Stimulated activated CD8-positive, alpha-beta memory T cell treated with anti-CD3 and anti-CD28 coated beads, Interleukin-7, amount 100 ng/mL, for 48 hours (primary cell): ENCODE data around the gene ADM.

ENCODE experiments used
- DNase-seq, 2 donors: peaks; one replicate each; pipeline ENCODE4 v3.0.0-alpha.2; 2020; ENCODE audit warnings: low read depth in 1 of 2; ENCODE audit errors: extremely low read depth in 1 of 2

The ADM gene

GRCh38 chr11:10308201-10308954 lies 3.5 kb downstream of the ADM start:
- no peak for DNase-seq

- DNase-seq = no peak
These were observed 4.6 kb downstream of the ADM start for GRCh38 chr11:10309163-10310093.

- no peak for DNase-seq
These were observed 5.5 kb downstream of the ADM start for GRCh38 chr11:10310301-10310841.

- DNase-seq = no peak
These were observed 6.9 kb downstream of the ADM start for GRCh38 chr11:10311802-10312201.

GRCh38 chr11:10314199-10315072 lies 9.6 kb downstream of the ADM start:
- no peak for DNase-seq

- DNase-seq = no peak
These were observed 10.2 kb downstream of the ADM start for GRCh38 chr11:10315083-10315482.

- no peak for DNase-seq
These were observed 12.4 kb downstream of the ADM start for GRCh38 chr11:10317151-10317755.

GRCh38 chr11:10317776-10318526 lies 13.1 kb downstream of the ADM start:
- DNase-seq = no peak

GRCh38 chr11:10318527-10318802 lies 13.6 kb downstream of the ADM start:
- no peak for DNase-seq

GRCh38 chr11:10319702-10320558 lies 15.1 kb downstream of the ADM start:
- DNase-seq = no peak

- no peak for DNase-seq
These were observed 16.0 kb downstream of the ADM start for GRCh38 chr11:10320736-10321465.

- DNase-seq = no peak
These were observed 17.5 kb downstream of the ADM start for GRCh38 chr11:10322401-10322800.

- no peak for DNase-seq
These were observed 18.2 kb downstream of the ADM start for GRCh38 chr11:10322830-10323792.

GRCh38 chr11:10323793-10324170 lies 18.9 kb downstream of the ADM start:
- no peak for DNase-seq

GRCh38 chr11:10324474-10324873 lies 19.6 kb downstream of the ADM start:
- no peak for DNase-seq

- no peak for DNase-seq
These were observed 20.6 kb downstream of the ADM start for GRCh38 chr11:10325277-10326011.
